Naive thymus-derived CD8-positive, alpha-beta T cell (primary cell): Measurements from ENCODE around the gene TEF. TPM values are rescaled to one million over a fixed set of nuclear protein-coding genes. Genes with fewer than 3 reads are reported as not detected.
"Not testable (repeated sequence)": the region's sequence is repeated elsewhere in the genome, so short reads cannot be mapped to it uniquely, and the experiment has no call there.

Experiments used
- ATAC-seq, 2 donors: fragments of 150-1000 bp; cut with Tn5 transposase in 1 of 2; sonication (Bioruptor Pico), chemical (Tn5 transposase) in 1 of 2; 1 replicate in 1 of 2; 2 replicates in 1 of 2; pipeline ENCODE4 v1.10.0; 2021; ENCODE audit warnings: mild to moderate bottlenecking in 2 of 2, moderate library complexity in 2 of 2
- POLR2A ChIA-PET: fragments of 350-600 bp; sonication (Branson Sonifier 250); formaldehyde crosslinking; loops from one replicate; lab custom pipeline; 2021; ENCODE audit warnings: antibody characterized with exemption; lab: Charles Lee
- DNase-seq, 10 donors: peaks; one replicate each; pipeline versions ENCODE4 v3.0.0 to v3.0.0-alpha.2; 2020 to 2022
- H3K27ac Mint-ChIP-seq, 10 donors: one replicate each; pipeline ENCODE4 v1.8.0; 2020 to 2022; ENCODE audit warnings: mild to moderate bottlenecking in 10 of 10, mixed read lengths in 10 of 10, moderate library complexity in 4 of 10, inconsistent platforms in 1 of 10
- H3K27me3 Mint-ChIP-seq, 5 donors: one replicate each; pipeline ENCODE4 v1.8.0; 2021 to 2022; ENCODE audit warnings: mixed read lengths in 5 of 5
- H3K36me3 Mint-ChIP-seq, 3 donors: one replicate each; pipeline ENCODE4 v1.8.0; 2020 to 2022; ENCODE audit warnings: mixed read lengths in 3 of 3, mild to moderate bottlenecking in 2 of 3, inconsistent platforms in 1 of 3
- H3K4me1 Mint-ChIP-seq, 4 donors: one replicate each; pipeline ENCODE4 v1.8.0; 2021 to 2022; ENCODE audit warnings: mixed read lengths in 4 of 4
- H3K4me3 Mint-ChIP-seq, 10 donors: one replicate each; pipeline ENCODE4 v1.8.0; 2020 to 2022; ENCODE audit warnings: mild to moderate bottlenecking in 10 of 10, mixed read lengths in 10 of 10, moderate library complexity in 6 of 10, inconsistent platforms in 1 of 10
- H3K9me3 Mint-ChIP-seq, 9 donors: one replicate each; pipeline ENCODE4 v1.8.0; 2020 to 2022; ENCODE audit warnings: mixed read lengths in 9 of 9, mild to moderate bottlenecking in 3 of 9, inconsistent platforms in 1 of 9, moderate library complexity in 1 of 9
- polyA plus RNA-seq, 3 donors: library from polyadenylated mRNA; unstranded; fragments of 300-500 nt; fragmentation: Illumina TruSeq; gene quantifications; one replicate each; pipeline ENCODE4 v1.2.3, GENCODE V29; 2021
- total RNA-seq, 8 experiments: library from RNA in 2 of 8; stranded (reverse) in 2 of 8; gene quantifications; one replicate each; pipeline ENCODE4 v1.2.3 and lab custom pipeline; 2021 to 2026

TEF gene
- total and polyA plus RNA-seq, 5 experiments from 2014 or later: 2.0 to 5.9 (median 5.2) TPM

DNA sequence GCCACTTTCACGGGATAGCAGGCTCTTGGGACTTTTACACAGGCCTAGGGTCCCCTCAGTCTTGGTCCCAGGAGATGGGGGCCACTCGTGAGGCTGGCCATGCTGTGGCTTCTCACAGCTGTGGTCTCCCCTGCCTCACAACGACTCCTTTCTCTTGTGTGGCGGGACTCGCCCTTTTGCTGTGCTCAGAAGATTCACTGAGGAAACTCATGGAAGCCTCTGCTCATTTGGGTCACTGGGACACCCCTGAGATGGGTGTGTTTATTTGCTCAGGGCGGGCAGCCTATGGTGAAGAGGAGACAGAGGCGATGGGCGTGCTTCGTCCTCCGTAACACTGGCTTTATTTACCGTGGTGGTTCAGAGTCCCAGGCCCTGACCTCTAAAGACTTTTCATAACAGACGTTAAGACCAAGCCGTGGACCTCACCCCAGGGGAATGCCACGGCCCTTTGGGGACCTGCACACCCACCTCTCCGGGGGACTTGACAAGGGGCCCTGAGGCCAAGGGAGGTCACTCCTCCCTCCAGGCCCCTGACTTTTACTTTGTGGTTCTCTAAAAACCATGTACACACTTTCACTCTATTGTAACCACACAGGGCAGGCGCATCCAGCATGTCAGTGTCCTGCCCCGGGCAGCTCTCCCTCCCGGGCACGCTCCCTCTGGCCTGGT lies 15.5 kb downstream of the TEF start:
- peaks cover 0 to 52% (median 16%) of the 10 kb centered on the region in 3 donors for H3K36me3 Mint-ChIP-seq
- H3K4me1 Mint-ChIP-seq: no peaks in the 10 kb centered on the region
- POLR2A ChIA-PET: no interaction called here
- H3K27ac Mint-ChIP-seq: no peak overlapping the region
- H3K4me3 Mint-ChIP-seq: no peak overlapping the region
- no peaks in the 10 kb centered on the region for H3K9me3 Mint-ChIP-seq
- no peaks in the 10 kb centered on the region for H3K27me3 Mint-ChIP-seq
- ATAC-seq: no peak
- DNase-seq: no peak

GRCh38 chr22:41398921-41399320 lies 17.2 kb downstream of the TEF start:
- ATAC-seq: no peak
- Mint-ChIP-seq H3K4me1 (peaks cover 4 to 6% (median 5%) of the 10 kb centered on the region in 4 donors), H3K27me3 (peaks cover 0 to 1% (median 0%) of the 10 kb centered on the region in 5 donors), H3K36me3 (peaks cover 0 to 42% (median 13%) of the 10 kb centered on the region in 3 donors), H3K4me3 (no peak overlapping the region), H3K9me3 (no peaks in the 10 kb centered on the region), H3K27ac (no peak overlapping the region)
- DNase-seq: no peak
- POLR2A ChIA-PET: no interaction called here

- Mint-ChIP-seq H3K36me3 (peaks cover 0 to 15% (median 3%) of the 10 kb centered on the region in 3 donors), H3K4me1 (peaks cover 6 to 15% (median 10%) of the 10 kb centered on the region in 4 donors), H3K27ac (no peak overlapping the region), H3K27me3 (peaks cover 0 to 1% (median 0%) of the 10 kb centered on the region in 5 donors), H3K4me3 (no peak overlapping the region), H3K9me3 (no peaks in the 10 kb centered on the region)
- ATAC-seq (no peak), DNase-seq (no peak)
- POLR2A ChIA-PET: interaction anchor here (0.6 to 1.3 kb wide), 3 partner anchors 66 to 688 kb away, joined by 3 to 5 read pairs (median 3); partner anchors contain the start of gene PHF5A
Observed at GRCh38 chr22:41401781-41402648, 20.3 kb downstream of the TEF start.

- H3K36me3 Mint-ChIP-seq, ATAC-seq, DNase-seq, H3K27me3 Mint-ChIP-seq, H3K4me3 Mint-ChIP-seq, H3K9me3 Mint-ChIP-seq: not testable (repeated sequence)
- Mint-ChIP-seq H3K27ac (peak overlapping the region in 2 of 10 donors; percentile 15 to 56), H3K4me1 (peaks cover 6 to 15% (median 10%) of the 10 kb centered on the region in 4 donors)
- POLR2A ChIA-PET: interaction anchor here (1.7 to 2.0 kb wide), 2 partner anchors 43 to 66 kb away, joined by 11 to 12 read pairs; partner anchors contain the start of genes ACO2, PHF5A and TOB2
Observed at GRCh38 chr22:41402851-41403250, 21.1 kb downstream of the TEF start.

DNA sequence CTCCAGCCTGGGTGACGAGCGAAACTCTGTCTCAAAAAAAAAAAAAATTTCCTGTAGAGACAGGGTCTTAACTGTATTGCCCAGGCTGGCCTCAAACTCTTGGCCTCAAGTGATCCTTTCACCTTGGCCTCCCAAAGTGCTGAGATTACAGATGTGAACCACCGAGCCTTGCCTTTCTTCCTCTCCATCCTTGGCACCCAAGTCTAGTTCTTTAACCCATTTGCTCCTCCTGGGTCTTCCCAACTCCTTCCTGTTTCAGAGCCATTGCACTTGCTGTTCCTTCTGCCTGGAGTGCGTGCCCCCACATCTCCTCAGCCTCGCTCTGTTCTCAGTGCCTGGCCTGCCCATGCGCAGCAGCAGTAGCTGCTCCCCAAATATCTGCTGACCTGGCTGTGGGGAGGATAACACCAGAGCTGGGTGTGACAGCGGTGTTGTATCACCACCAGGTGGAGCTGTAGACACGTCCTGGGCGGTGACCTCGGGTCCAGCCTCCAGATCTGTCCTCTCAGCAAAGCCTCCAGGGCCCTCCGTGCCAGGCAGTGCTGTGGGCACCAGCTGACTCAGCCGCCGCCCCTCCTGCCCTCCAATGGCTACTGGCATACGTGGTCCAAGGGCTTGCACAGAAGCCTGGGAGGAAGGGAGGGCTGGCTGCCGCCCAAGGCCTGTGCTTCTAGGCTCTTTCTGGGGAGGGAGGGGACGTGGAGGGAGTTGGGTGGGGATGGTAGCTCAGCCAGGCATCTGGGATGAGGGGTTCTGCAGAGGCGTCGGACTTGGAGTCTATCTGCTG lies 22.0 kb downstream of the TEF start:
- ATAC-seq: peak; percentile 98 to 99
- Mint-ChIP-seq H3K27ac (peak overlapping the region in 6 of 10 donors; percentile 41 to 94 (median 64)), H3K27me3 (peaks cover 0 to 1% (median 0%) of the 10 kb centered on the region in 5 donors), H3K36me3 (no peaks in the 10 kb centered on the region), H3K9me3 (no peaks in the 10 kb centered on the region), H3K4me1 (peaks cover 6 to 15% (median 10%) of the 10 kb centered on the region in 4 donors), H3K4me3 (peak overlapping the region in 2 of 10 donors; percentile 14 to 54)
- POLR2A ChIA-PET: interaction anchor here (0.7 to 2.0 kb wide), 8 partner anchors 42 to 294 kb away, joined by 3 to 12 read pairs (median 7); partner anchors contain the start of genes ACO2, PHF5A and TOB2
- peak; percentile 62 to 91 (median 81) for DNase-seq

DNA sequence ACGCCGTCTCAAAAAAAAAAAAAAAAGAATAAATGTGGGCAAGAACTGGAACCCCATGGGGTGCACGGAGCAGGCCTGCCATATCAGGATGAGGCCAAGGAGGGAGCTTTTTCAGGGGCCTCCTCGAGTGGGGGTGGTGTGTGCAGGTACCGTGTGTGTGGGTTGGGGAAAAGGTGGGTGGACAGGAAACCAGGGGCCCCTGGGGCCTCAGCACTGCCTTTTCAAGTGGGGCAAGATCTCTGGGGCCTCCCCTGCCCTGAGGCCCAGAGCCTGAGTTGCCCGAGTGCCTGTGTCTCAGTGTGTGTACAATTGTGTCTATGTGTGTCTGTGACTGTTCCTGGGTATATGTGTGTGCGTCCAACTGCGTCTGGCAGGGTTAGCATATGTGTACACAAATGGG lies 23.8 kb downstream of the TEF start:
- no peaks in the 10 kb centered on the region for H3K9me3 Mint-ChIP-seq
- peak overlapping the region in 4 of 10 donors; percentile 18 to 63 (median 32) for H3K4me3 Mint-ChIP-seq
- H3K36me3 Mint-ChIP-seq: no peaks in the 10 kb centered on the region
- H3K27ac Mint-ChIP-seq: peak overlapping the region in 9 of 10 donors; percentile 25 to 92 (median 80)
- H3K27me3 Mint-ChIP-seq: peaks cover 0 to 1% (median 0%) of the 10 kb centered on the region in 5 donors
- H3K4me1 Mint-ChIP-seq: peaks cover 11 to 24% (median 14%) of the 10 kb centered on the region in 4 donors
- ATAC-seq (peak; percentile 8 to 31), DNase-seq (no peak)
- POLR2A ChIA-PET: interaction anchor here (0.6 to 2.1 kb wide), 6 partner anchors 41 to 135 kb away, joined by 3 to 13 read pairs (median 6); partner anchors contain the start of genes ACO2, PHF5A and TOB2

- peak overlapping the region in 5 of 10 donors; percentile 14 to 55 (median 38) for H3K27ac Mint-ChIP-seq
- H3K9me3 Mint-ChIP-seq: no peaks in the 10 kb centered on the region
- H3K27me3 Mint-ChIP-seq: peaks cover 0 to 1% (median 0%) of the 10 kb centered on the region in 5 donors
- POLR2A ChIA-PET: interaction anchor here (0.6 to 2.8 kb wide), 4 partner anchors 33 to 63 kb away, joined by 3 to 13 read pairs (median 8); partner anchors contain the start of genes ACO2, PHF5A and TOB2
- no peaks in the 10 kb centered on the region for H3K36me3 Mint-ChIP-seq
- peaks cover 14 to 31% (median 20%) of the 10 kb centered on the region in 4 donors for H3K4me1 Mint-ChIP-seq
- DNase-seq (no peak), ATAC-seq (no peak)
- peak overlapping the region in 2 of 10 donors; percentile 41 to 48 for H3K4me3 Mint-ChIP-seq
Observed at GRCh38 chr22:41406410-41406809, 24.7 kb downstream of the TEF start.

DNA sequence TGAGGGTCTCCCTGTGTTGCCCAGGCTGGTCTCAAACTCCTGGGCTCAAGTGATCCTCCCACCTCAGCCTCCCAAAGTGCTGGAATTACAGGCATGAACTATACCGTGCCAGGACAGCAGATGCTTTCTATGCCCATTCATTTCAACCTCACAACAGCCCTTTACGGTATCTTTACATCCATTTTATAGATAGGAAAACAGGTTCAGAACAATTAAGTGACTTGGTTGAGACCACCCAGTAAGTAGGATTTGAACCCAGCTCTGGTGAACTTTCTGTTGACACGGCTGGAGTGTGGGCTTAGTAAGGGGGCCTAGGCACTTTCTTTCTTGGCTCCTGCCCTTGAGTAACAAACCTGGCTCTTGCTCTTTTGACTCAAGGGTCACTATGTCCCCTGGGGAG lies 25.7 kb downstream of the TEF start:
- Mint-ChIP-seq H3K4me1 (peaks cover 19 to 39% (median 28%) of the 10 kb centered on the region in 4 donors), H3K27ac (peak overlapping the region in 8 of 10 donors; percentile 9 to 84 (median 36)), H3K36me3 (no peaks in the 10 kb centered on the region), H3K9me3 (no peaks in the 10 kb centered on the region), H3K27me3 (peaks cover 0 to 1% (median 0%) of the 10 kb centered on the region in 5 donors), H3K4me3 (no peak overlapping the region)
- no peak for ATAC-seq
- POLR2A ChIA-PET: interaction anchor here (0.5 to 2.8 kb wide), 4 partner anchors 19 to 128 kb away, joined by 3 to 11 read pairs (median 6); partner anchors contain the start of gene TOB2
- no peak for DNase-seq

GRCh38 chr22:41408665-41409064 lies 26.9 kb downstream of the TEF start:
- POLR2A ChIA-PET: interaction anchor here (0.5 to 2.8 kb wide), 3 partner anchors 18 to 1061 kb away, joined by 3 to 11 read pairs (median 5); partner anchors contain the start of gene TOB2
- DNase-seq (no peak), ATAC-seq (no peak)
- peaks cover 0 to under 1% (median 0%) of the 10 kb centered on the region in 5 donors for H3K27me3 Mint-ChIP-seq
- peaks cover 22 to 40% (median 34%) of the 10 kb centered on the region in 4 donors for H3K4me1 Mint-ChIP-seq
- H3K4me3 Mint-ChIP-seq: no peak overlapping the region
- H3K27ac Mint-ChIP-seq: peak overlapping the region in 3 of 10 donors; percentile 41 to 76 (median 69)
- no peaks in the 10 kb centered on the region for H3K36me3 Mint-ChIP-seq
- no peaks in the 10 kb centered on the region for H3K9me3 Mint-ChIP-seq

- no peaks in the 10 kb centered on the region for H3K36me3 Mint-ChIP-seq
- POLR2A ChIA-PET: interaction anchor here (1.3 kb wide), 1 partner anchor 117 kb away, joined by 6 read pairs; no protein-coding TSS in a partner anchor
- no peaks in the 10 kb centered on the region for H3K9me3 Mint-ChIP-seq
- H3K27ac Mint-ChIP-seq: peak overlapping the region; percentile 64 to 100 (median 94)
- ATAC-seq (no peak), DNase-seq (no peak)
- peaks cover 22 to 47% (median 34%) of the 10 kb centered on the region in 4 donors for H3K4me1 Mint-ChIP-seq
- H3K4me3 Mint-ChIP-seq: no peak overlapping the region
- H3K27me3 Mint-ChIP-seq: no peaks in the 10 kb centered on the region
Observed at GRCh38 chr22:41410311-41410751, 28.6 kb downstream of the TEF start.
